Measurements from ENCODE around the gene PCDH9.

PCDH9 gene

DNA sequence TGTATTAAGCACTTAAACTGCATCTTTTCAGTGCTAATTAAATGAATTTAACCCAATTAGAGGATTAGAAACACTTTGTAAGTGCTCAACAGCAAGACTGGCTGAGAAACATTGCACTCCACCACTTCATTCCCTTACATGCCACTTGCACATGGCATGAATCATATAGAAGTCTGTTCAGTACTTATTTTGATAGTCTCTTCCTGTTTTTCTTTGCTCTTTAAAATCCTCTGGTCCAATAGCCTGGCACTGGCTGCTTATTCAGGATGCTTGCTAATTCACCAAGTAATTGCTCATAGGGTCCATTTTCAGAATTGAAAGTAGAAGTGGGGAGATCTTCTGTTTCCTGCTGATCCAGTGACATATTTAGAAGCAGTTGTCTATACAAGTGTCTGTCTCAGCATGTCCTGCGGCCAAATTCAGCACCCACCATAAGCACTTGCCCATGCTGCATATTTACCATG, 900.1 kb downstream of the PCDH9 start:
- TF ChIP-seq, protein P1, sequence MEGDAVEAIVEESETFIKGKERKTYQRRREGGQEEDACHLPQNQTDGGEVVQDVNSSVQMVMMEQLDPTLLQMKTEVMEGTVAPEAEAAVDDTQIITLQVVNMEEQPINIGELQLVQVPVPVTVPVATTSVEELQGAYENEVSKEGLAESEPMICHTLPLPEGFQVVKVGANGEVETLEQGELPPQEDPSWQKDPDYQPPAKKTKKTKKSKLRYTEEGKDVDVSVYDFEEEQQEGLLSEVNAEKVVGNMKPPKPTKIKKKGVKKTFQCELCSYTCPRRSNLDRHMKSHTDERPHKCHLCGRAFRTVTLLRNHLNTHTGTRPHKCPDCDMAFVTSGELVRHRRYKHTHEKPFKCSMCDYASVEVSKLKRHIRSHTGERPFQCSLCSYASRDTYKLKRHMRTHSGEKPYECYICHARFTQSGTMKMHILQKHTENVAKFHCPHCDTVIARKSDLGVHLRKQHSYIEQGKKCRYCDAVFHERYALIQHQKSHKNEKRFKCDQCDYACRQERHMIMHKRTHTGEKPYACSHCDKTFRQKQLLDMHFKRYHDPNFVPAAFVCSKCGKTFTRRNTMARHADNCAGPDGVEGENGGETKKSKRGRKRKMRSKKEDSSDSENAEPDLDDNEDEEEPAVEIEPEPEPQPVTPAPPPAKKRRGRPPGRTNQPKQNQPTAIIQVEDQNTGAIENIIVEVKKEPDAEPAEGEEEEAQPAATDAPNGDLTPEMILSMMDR (IDR thresholded peaks at IDR 0.05; ENCODE audit: low read depth, low read length, missing control alignments) = no peak
- Histone ChIP-seq H3K27ac (no peak overlapping the region), H3K4me3 (ENCODE audit: low read depth, low read length) (no peak overlapping the region), H3K36me3 (replicated peaks) (no peaks in the 10 kb centered on the region), H3K27me3 (replicated peaks) (no peaks in the 10 kb centered on the region)
- in situ Hi-C loops (cut with HindIII; ENCODE audit: low pct_ligation_motif_present, low sequenced_read_pairs) = no loop called here
- DNase-seq = peak; percentile 19

DNA sequence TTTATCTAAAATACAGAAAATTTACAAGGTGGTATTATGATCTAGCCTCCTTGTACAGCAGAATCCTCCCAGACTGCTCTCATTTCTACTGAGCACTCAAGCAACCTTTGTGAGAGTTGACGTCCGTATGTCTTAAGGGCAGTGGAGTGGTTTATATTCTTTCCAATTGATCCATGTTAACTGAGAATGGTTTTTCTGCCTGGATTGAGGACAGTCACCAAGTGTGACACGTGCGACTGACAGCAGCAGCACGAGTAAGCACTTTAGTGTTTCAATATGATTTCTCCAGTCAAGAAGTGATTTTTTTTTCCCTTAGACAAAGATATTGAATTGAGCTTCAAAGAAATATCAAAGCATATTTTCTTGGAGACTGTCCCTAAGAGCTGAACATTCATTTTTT, 901.7 kb downstream of the PCDH9 start:
- in situ Hi-C loops (cut with HindIII; ENCODE audit: low pct_ligation_motif_present, low sequenced_read_pairs) = no loop called here
- H3K27ac ChIP-seq = no peak overlapping the region
- TF ChIP-seq, protein P1 (IDR thresholded peaks at IDR 0.05; ENCODE audit: low read depth, low read length, missing control alignments) = no peak

DNA sequence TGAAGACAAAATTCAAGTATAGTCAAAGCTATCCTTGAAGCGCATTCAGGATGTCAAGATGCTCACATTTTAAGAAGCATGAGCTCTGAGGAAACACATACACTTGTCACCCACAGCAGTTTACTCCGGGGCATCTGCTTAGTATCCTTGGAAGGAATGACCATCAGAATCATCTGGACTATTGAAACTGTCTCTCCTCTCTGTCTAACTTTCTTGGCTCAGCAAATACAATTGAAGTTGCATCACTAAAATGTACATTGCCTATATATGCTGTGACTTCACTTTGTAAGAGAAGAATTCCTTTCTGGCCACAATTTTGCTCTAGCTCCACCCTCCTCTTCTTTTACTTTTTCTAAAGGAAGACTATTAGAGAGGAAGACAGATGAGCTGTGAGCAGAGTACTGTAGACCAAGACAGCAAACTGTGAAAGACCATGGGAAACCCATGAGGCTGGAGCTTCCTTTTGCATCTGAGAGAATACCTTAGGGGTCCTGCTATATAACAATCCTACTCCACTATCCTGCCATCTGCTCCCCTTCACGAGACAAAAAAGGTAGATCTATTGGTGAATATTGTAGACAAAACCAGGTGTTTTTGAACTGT, 906.3 kb downstream of the PCDH9 start:
- H3K36me3 ChIP-seq (replicated peaks) = no peaks in the 10 kb centered on the region
- H3K27me3 ChIP-seq (replicated peaks) = no peaks in the 10 kb centered on the region
- in situ Hi-C loops (cut with HindIII; ENCODE audit: low pct_ligation_motif_present, low sequenced_read_pairs) = no loop called here
- TF ChIP-seq, protein P1 (IDR thresholded peaks at IDR 0.05; ENCODE audit: low read depth, low read length, missing control alignments) = no peak
- H3K4me3 ChIP-seq (ENCODE audit: low read depth, low read length) = no peak overlapping the region
- no peak for DNase-seq
- no peak overlapping the region for H3K27ac ChIP-seq

More for the DNA sequence above, 901.7 kb downstream of the PCDH9 start:
- Histone ChIP-seq H3K36me3 (replicated peaks) (no peaks in the 10 kb centered on the region), H3K27me3 (replicated peaks) (no peaks in the 10 kb centered on the region), H3K4me3 (ENCODE audit: low read depth, low read length) (no peak overlapping the region)
- no peak for DNase-seq

DNA sequence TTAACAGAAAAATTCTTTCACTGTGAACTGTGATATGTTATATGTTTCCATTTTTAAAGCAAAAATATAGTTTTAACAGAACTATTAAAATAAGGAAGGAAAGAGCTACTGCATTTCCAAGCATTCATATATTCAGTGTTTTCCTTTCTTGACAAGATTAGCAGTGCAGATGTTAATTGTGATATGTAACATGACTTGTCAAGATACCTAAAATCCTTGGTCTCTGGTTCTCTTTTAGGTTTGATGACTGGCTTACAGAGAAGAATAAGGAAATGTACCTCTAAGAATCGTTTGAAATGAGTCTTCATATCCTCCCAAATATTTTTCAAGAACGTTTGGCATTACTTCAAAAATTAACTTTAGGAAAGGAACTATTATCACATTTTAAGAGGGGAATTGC, 907.2 kb downstream of the PCDH9 start:
- in situ Hi-C loops (cut with HindIII; ENCODE audit: low pct_ligation_motif_present, low sequenced_read_pairs) = no loop called here

DNA sequence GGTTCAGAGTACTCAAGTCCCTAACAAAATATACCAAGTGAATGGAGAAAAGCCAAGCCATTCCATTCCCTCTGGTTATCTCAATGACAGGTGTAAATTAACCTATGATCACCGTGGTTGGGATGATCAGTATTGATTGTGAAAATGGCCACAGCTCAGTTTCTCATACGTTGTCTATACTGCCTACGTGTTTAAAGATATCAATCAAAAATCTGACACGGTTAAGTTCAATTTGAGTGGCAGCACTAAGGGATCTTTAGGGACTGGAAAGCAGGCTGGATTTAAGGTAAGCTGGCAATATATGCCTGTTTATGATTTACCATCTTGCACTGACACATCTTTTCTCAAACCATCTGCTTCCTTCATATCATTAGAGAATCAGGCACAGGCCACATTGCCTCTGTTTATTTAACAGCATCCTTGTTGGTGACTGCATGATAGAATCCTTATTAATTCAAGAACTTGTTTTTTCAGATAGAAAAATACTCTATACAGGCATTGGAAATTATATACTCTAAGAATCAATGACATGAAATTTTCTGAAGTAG, 907.9 kb downstream of the PCDH9 start:
- Histone ChIP-seq H3K27ac (no peak overlapping the region), H3K4me3 (ENCODE audit: low read depth, low read length) (no peak overlapping the region), H3K36me3 (replicated peaks) (no peaks in the 10 kb centered on the region), H3K27me3 (replicated peaks) (no peaks in the 10 kb centered on the region)
- TF ChIP-seq, protein P1 (IDR thresholded peaks at IDR 0.05; ENCODE audit: low read depth, low read length, missing control alignments) = no peak
- in situ Hi-C loops (cut with HindIII; ENCODE audit: low pct_ligation_motif_present, low sequenced_read_pairs) = no loop called here
- no peak for DNase-seq

More for the DNA sequence above, 907.2 kb downstream of the PCDH9 start:
- no peak for DNase-seq
- TF ChIP-seq, protein P1 (IDR thresholded peaks at IDR 0.05; ENCODE audit: low read depth, low read length, missing control alignments) = no peak
- Histone ChIP-seq H3K36me3 (replicated peaks) (no peaks in the 10 kb centered on the region), H3K27ac (no peak overlapping the region), H3K4me3 (ENCODE audit: low read depth, low read length) (no peak overlapping the region), H3K27me3 (replicated peaks) (no peaks in the 10 kb centered on the region)

DNA sequence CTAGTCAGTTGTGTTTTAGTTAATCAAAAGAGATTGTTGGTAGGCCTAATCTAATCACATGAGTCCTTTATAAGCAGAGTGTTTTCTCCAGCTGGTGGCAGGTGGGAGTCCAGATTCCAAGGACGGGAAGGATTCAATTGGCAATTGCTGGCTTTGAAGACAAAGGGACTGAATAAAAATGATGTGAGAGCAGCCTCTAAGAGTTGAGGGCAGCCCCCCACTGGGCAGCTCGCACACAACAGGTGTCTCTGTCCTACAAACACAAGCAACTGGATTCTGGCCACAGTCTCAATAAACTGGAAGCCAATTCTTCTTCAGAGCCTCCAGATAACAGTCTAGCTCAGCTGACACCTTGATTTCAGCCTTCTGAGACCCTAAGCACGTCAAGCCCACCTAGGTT, 915.2 kb downstream of the PCDH9 start:
- Histone ChIP-seq H3K27ac (no peak overlapping the region), H3K4me3 (ENCODE audit: low read depth, low read length) (no peak overlapping the region), H3K36me3 (replicated peaks) (no peaks in the 10 kb centered on the region), H3K27me3 (replicated peaks) (no peaks in the 10 kb centered on the region)
- in situ Hi-C loops (cut with HindIII; ENCODE audit: low pct_ligation_motif_present, low sequenced_read_pairs) = no loop called here
- TF ChIP-seq, protein P1 (IDR thresholded peaks at IDR 0.05; ENCODE audit: low read depth, low read length, missing control alignments) = no peak
- DNase-seq = no peak

Measured in brain microvascular endothelial cell (primary cell).